HG03139 (cell line): ENCODE results near the gene SLC18B1.
"Not testable (repeated sequence)": the region's sequence is repeated elsewhere in the genome, so short reads cannot be mapped to it uniquely, and the experiment has no call there.

Experiments used
- ATAC-seq: cut with Tn5 transposase; IDR thresholded peaks from one replicate; pipeline ENCODE4 v1.9.1; 2021; ENCODE audit not compliant: unreplicated experiment

The SLC18B1 gene

DNA sequence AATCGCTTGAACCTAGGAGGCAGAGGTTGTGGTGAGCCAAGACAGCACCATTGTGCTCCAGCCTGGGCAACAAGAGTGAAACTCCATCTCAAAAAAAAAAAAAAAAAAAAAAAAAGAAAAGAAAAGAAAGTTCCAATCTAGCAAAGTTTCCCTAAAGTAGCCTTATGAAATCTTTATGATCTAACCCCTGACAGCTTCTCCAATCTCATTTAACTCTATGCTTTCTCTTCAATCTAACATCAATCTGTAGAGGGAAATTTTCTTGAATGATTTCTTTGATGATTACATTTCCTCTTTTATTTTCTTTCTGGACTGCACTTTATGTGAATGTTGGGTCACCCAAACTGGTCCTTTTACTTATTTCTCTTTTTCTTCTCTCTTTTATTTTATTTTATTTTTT lies 2.2 kb upstream of the SLC18B1 start:
- no peak for ATAC-seq

DNA sequence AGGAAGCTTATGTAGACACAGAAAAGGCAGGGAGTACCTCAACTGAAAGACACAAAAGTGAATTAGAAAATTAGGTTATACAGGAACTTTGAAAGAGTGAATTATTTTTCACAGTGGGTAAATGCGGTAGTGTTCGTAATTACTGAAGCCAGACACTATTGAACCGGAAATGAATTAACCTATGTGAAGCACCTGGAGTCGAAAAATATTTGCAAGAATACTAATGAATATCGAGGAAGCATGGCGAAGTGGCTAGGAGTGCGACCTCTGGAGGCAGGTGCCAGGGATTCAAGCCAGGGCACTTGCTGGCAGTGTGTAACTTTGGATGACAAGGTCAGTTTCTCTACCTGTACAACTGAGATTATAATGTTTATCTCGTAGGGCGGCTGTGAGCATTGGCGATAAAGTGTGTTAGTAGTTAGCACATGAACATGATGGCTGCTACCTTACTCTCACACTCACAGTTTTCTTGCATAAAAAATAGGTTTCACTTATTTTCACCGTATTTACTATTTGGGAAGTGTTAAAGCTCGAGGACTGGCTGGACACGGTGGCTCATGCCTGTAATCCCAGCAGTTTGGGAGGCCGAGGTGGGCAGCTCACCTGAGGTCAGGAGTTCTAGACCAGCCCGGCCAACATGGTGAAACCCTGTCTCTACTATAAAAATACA lies 567 bp upstream of the SLC18B1 start:
- ATAC-seq, result peak; percentile 87

DNA sequence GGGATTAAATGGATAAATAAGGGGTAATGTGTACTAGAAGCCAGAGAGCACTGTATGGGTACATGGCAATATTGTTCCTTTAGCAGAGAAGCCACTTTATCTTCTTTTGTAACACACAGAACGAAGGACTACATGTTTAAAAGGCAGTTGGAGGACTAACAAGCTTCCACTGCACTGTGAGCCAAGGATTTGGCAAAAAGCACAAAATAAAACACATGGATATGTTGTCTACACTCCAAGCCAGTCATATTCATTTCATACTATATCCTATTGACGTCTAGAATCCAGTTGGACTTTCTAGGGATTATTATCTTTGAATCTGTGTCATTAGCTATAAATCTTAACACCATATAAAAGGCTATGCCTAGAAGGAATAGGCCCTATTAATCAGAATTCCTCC lies 3.0 kb downstream of the SLC18B1 start:
- ATAC-seq, result no peak

DNA sequence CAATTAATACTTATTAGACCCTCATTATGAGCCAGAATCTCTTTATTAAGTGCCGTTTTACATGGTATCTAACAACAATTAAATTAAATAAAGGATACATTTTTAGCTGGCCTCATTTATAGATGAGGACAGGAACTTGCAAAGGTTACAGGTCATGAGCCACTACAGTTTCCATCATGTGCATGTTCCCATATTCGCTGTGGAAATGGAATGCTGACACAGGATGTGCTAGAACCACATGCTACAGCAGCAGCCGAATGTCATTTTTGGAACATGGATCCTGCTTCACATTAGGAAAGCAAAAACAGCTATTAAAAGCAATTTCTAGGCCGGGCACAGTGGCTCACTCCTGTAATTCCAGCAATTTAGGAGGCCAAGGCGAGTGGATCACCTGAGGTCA lies 5.9 kb downstream of the SLC18B1 start:
- no peak for ATAC-seq

DNA sequence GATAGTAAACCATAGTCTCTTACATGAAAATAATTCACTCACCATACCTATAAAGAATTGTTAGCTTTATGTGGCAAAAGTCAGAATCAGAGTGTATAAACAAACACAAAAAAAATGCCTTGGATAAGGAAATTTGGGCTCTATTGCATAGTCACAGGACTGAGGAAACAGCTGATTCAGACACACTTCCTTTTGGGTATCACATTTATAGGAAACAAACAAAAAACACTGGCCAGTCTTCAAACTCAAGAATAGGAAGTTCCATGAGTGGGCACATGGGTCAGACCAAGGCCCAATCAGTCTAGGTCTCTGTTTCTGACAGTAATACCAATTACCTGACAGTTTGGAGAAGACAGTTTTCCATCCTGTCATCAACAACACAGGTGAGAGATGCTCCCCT lies 8.0 kb downstream of the SLC18B1 start:
- ATAC-seq, result no peak

DNA sequence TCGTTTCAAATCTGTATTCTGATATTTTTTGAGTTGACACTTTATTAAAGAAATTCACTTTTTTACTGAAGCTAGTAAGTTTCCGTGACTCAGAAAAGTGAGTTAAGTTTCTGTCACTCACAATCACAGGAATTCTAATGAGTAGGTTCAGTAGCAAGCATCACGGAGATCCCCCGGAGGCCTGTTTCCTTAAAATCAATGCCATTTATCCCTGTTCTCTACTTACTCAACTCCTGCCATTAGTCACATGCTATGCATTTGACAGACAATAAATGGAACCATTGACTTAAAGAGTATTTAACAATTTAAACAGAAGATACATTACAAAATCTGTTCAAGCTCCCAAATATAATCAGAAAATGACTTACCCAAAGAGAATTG lies 9.1 kb downstream of the SLC18B1 start:
- ATAC-seq, result no peak

DNA sequence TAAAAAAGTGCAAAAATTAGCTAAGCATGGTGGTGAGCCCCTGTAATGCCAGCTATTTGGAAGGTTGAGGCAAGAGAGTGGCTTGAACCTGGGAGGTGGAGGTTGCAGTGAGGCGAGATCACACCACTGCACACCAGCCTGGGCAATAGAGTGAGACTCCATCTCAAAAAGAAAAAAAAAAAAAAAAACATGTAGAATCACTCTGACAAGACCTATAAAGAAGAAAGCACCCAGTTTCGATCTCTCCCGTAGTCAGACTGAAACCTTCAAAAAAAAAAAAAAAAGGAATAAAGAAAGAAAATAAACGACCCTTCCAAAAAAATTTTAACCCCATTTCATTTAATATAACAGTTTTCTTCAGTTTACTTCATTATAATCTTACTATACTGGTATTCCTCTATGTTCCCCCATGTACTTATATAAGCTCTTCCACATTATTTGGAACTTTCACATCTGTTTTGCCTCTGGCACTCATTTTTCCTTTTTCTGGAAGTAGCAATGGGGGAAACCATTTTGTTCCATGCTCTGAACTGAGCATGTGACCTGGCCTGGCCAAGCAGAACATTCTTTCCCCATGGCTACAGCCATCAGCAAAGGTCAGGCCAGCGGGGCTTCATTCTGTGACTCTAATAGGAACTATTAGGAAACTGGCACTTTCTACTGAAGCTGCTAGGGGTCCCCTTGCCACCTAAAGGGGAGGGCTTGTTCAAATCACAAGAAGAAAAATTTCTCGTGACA lies 9.6 kb downstream of the SLC18B1 start:
- ATAC-seq, result no peak

DNA sequence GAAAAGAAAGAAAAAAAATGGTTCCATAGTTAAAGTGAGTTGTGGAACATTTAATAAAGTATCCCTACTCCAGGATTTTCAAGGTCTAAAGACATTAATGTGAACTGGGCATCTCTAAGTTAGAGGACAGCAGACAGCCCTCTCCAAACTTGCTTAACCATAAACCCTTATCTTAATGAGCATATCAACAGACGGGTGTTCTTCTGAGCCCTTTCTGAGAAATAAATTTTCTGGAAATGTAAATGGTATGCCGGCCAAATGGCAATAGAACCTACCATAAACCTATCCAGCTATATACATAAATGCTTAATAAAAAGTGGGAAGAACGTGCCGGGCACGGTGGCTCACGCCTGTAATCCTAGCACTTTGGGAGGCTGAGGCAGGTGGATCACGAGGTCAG lies 12.5 kb downstream of the SLC18B1 start:
- ATAC-seq, result no peak

DNA sequence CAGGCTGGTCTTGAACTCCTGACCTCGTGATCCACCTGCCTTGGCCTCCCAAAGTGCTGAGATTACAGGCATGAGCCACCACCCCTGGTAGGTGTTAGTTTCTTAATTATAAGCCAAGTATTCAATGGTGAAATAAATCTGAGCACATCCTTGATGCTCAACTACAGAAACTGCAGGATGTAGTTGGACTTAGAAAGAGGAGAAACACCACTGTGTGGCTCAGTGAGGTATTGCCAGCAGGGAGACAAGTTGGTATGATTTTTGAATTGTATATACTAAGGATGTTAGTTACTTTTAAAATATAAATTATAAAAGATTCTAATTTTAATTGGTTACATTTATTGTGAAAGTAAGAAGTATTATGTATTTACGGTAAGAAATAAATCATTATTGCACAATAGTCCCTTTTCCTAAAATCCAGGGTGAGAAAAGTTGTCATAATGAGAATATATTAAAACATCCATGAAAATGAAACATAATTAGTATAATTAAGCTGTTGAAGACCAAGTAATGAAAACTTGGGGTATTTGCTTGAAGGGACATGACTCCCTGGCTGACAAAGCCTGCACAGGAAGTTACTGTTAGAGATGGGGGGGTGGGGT lies 17.6 kb downstream of the SLC18B1 start:
- no peak for ATAC-seq

DNA sequence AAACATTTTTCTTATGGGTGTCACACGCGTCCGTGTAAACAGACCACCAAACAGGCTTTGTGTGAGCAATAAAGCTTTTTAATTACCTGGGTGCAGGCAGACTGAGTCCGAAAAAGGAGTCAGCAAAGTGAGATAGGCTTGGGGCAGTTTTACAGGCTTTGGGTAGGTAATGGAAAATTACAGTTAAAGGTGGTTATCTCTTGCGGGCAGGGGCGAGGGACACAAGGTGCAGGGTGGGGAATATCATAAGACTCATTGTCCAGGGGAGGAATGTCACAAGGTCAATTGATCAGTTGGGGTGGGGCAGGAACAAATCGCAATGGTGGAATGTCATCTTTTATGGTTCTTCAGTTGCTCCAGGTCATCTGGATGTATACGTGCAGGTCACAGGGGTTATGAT lies 20.6 kb downstream of the SLC18B1 start:
- ATAC-seq, result not testable (repeated sequence)

DNA sequence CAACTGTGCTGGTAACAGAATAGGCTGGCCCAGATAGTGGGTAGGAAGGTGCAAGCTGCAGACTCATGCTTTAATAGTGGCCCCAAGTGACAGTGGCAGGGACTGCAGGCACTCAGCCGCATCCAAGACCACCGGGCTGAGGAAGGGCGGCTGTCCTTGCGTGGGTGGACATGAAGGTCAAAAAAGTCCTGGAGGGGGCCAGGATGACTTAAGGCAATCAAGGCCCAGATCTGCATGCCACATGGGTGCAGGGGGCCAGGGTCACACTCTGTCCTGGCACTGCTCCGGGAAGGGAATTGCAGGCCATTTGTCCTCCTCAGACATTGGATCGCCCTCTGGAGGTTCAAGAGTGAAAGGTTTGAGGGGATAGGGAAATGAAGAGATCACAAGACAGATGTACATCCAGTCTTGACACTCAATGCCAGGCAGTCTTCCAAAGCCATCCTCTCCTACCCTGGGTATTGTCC lies 30.4 kb downstream of the SLC18B1 start:
- peak; percentile 85 for ATAC-seq

DNA sequence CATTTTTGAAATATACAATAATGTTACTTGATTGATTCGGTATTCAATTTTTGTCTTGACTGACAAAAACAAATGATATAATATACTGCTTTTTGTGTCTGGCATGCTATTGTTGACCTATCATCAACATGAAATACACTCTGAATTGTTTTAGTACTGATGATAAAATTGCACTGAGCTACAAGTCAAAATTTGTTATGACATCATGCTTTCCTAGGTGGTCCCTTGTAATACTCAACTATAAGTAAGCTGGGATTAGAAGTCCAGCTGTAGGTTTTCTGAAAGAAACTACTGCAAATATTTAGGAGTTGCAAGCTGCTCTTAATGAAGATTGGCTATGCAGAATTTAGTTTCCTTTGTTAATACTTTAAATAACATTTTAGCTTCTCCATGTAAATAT lies 32.9 kb downstream of the SLC18B1 start:
- ATAC-seq, result no peak

DNA sequence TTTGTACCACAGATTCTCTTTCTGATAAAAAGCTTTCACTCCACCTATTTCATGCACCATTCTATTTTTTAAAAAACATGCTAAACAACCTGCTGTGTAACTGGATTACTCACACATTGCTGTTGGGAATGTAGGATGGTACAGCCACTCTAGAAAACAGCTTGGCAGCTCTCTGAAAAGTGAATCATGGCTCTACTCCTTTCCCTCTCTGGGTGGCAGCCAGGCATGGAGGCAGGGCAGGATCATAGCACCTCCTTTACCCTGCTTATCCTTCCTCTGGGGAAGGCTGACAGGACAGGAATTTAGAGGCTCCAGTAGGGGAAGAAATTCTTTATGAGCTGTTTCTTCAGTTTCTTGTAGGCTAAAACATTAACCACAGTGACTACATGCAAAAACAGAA lies 34.1 kb downstream of the SLC18B1 start:
- ATAC-seq, result no peak

DNA sequence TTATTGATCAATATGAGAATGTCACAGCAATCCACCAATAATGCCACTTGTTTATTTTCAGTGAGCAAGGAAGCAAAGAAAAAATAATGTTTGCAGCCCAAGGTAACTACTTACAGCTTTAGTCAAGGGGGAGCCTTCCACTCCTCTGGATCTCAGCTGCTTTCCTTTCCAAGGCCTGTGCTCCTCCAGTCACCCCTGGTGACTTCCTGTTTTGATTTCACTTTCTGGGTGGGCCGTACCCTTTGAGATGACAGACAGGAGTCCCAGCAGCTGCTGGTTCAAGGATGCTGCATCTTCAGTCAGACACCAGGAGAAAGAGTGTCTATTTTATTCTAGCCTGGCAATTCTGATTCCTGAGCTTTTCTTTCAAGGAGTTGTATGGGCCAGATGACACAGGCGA lies 35.2 kb downstream of the SLC18B1 start:
- peak; percentile 93 for ATAC-seq

DNA sequence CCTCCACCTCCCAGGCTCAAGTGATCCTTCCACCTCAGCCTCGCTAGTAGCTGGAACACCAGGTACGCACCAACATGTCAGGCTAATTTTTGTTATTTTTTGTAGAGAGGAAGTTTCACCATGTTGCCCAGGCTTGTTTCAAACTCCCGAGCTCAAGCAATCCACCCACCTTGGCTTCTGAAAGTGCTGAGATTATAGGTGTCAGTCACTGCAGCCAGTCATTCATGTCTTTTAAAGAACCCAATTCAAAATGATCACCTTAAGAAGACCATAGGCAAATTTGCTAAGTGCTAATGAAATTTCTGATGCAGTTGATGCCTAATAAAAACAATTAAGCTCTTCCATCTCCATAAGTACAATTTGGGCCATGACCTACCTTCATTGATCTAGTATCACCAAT lies 38.2 kb downstream of the SLC18B1 start:
- ATAC-seq, result no peak

DNA sequence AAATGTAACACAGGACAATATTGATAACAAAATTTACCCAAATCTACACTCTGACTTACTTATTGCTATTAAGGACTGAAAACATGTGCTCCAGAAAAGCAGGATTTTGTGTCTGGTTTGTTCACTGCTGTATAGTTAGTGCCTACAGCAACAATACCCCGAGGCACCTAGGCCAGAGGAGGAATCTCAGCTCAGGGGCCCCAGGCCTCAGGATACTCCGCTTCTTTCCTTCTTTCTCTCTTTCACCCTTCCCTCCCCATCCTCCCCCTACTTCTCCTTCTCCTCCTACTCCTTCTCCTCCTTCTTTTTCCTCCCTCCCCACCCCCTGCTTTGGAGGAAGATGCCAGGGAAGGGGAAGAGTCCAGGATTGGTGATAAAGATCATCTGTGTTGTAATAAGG lies 39.7 kb downstream of the SLC18B1 start:
- ATAC-seq, result no peak

DNA sequence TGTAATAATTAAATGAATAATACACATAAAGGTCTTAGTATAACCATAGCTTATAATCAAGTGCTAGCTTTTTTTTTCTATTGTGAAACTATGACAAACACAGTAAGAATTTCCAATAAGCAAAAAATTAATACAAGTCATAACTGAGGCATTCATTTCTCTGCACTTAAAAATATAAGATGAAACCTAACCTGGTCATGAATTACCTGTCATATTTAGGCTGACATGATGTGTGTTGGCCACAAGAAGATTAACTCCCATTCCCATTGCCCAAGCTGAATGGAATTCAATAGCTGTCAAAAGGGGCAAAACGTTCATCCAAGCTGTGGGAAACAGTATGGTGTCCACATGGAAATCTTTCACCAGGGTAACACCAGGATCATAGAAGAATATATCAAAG lies 46.2 kb downstream of the SLC18B1 start:
- ATAC-seq, result no peak

DNA sequence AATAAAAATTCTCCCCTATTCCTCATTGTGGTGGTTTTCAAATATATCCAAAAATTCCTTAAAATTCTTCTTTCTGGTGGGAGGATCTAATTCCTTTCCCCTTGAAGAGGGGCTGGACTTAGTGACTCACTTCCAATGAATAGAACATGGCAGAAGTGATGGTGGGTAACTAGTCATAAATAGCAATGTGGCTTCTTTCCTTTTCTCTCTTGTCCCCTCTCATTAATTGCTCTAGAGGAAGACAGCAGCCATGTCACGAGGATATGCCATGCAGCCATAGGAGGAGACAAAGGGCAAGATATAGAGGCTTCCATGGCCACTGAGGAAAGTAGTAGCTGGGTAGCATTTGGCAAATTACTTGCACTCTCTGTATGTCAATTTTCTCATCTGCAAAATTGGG lies 46.6 kb downstream of the SLC18B1 start:
- no peak for ATAC-seq

DNA sequence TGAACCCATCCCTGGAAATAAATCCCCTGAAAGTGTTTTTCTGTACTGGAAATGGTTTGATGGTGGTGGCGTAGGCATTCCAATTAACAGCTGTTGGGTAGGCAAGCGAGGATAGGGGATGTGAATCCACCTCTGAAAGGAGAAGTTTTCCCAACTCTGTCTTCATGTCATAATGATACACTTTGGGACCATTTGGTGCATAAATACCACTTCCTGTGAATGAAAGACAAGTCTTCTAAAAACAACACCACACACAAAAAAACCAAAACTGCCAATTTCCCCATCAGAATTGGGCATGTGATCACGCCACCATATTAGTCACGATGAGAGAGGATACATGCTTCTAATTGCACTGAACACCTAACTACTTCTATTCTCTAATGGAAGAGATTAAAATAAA lies 47.1 kb downstream of the SLC18B1 start:
- peak; percentile 15 for ATAC-seq

DNA sequence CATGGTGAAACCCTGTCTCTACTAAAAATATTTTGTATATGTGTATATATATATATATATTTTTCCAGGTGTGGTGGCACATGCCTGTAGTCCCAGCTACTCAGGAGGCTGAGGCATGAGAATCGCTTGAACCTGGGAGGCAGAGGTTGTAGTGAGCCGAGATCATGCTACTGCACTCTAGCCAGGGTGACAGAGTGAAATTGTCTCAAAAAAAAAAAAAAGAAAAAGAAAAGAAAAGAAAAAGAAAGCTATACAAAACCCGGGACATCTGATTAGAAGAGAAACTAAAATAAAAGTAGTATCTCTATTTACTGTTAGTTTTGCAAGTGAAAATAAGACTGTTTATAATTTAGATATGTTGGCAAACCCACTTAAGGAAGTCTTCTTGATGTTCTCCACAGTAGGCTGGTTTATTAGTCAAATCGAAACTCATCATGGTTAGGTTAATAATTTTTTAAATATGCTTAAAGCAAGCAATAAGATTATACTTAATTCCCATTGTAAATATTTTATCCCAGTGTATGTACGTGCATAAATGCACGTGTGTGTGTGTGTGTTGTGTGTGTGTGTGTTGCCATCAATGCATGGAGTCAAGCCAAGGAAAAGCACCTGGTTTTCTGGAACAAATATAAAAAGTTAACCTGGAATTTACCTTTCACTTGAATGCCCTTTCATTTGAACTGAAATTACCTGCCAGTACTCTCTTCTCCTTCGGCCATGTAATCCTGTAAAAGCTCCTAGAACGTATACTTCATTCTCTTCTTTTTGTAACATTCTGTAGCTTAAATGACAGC lies 47.8 kb downstream of the SLC18B1 start:
- ATAC-seq, result peak; percentile 87

DNA sequence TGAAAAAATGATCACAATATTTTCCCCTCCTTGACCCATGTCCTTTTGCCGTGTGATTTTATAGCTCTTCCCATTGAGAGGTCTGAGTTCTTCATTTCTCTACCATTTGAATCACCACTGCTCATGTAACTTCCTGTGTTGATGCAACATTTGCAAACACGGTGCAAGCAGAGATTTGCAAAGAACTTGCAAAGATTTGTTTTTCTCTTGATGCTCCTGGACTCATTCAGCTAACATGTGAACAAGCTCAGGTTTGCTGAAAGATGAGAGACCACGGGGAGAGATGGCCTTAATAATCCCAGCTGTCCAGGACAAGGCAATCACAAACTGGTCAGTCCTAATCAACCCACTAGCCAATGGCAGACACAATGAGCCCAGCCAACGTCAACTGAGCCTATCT lies 49.3 kb downstream of the SLC18B1 start:
- ATAC-seq, result no peak

DNA sequence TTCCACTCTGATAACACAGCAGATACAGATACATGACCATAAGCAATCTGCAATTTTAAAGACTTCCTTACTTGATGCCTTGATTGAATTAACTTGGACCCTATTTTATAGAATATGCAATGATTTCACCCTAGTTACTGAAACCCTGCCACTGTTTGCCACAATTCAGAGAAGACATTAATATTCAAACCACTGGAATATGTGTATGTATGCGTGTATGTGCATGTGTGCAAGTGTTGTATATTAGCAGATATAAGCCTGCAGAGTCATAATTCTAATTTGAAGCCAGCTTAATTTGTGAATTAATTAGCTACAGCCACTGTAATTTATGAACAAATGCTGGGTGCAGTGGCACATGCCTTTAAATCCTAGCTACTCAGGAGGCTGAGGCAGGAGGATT lies 50.0 kb downstream of the SLC18B1 start:
- ATAC-seq, result no peak
